Measurements from ENCODE around the gene PFKL.

DNA sequence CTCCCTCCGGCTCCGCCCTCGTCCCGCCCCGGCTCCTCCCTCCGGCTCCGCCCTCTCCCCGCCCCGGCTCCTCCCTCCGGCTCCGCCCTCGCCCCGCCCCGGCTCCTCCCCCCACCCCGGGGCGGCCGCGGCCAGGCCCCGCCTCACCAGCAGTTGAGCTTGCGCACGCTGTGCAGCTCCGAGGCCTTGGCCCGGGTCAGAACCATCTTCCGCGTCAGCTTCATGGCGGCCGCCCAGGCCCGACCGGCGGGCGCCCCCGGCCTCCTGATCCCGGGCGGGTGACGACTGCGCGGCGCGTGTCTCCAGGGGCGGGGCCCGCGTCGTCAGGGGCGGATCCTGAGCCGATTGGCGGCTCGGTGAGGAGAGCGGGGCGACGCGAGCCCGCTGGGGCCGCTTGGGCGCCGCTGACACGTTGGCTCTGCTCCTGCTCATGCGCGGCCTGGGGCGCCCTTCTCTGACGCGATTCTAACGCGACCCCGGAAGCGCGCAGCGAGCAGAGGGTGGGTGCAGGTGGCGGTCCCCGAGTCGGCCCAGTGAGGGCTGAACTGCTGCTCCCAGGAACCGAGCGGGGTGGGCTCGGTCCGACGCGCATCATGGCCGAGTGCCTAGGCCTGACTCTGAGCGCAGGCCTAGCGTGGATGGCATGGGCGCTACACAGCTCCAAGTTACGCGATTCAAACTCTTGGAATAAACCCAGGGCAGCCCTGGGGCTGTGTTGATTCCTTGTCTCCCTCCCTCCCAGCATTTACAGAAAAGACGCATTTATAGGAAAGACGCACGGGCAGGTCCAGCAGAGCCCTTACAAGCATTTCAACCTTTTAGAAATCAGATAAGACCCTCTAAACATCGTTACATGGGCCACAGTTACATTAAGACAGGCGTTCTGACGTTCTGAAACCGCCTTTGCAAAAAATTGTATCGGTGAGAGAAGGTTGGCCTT, 39.4 kb downstream of the PFKL start, which contains the start of gene CFAP410:
- TF ChIP-seq, protein P1, sequence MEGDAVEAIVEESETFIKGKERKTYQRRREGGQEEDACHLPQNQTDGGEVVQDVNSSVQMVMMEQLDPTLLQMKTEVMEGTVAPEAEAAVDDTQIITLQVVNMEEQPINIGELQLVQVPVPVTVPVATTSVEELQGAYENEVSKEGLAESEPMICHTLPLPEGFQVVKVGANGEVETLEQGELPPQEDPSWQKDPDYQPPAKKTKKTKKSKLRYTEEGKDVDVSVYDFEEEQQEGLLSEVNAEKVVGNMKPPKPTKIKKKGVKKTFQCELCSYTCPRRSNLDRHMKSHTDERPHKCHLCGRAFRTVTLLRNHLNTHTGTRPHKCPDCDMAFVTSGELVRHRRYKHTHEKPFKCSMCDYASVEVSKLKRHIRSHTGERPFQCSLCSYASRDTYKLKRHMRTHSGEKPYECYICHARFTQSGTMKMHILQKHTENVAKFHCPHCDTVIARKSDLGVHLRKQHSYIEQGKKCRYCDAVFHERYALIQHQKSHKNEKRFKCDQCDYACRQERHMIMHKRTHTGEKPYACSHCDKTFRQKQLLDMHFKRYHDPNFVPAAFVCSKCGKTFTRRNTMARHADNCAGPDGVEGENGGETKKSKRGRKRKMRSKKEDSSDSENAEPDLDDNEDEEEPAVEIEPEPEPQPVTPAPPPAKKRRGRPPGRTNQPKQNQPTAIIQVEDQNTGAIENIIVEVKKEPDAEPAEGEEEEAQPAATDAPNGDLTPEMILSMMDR (IDR thresholded peaks at IDR 0.05; ENCODE audit: low read length): no peak
- TF ChIP-seq EZH2 (optimal IDR thresholded peaks at IDR 0.05; ENCODE audit: low read depth, low read length): no peak

All from MM.1S (cell line).